ENCODE results near the gene TRRAP. TPM values are rescaled to one million over a fixed set of nuclear protein-coding genes. Genes with fewer than 3 reads are reported as not detected.

TRRAP gene
- total and polyA plus RNA-seq, 5 donors from 2014 or later = 2.9 to 66.5 (median 3.8) TPM

GRCh38 chr7:98922392-98923187, 44.3 kb downstream of the TRRAP start:
- ATAC-seq (ENCODE audit: low read depth in 2 of 2) = no peak
- H3K27me3 ChIP-seq (ENCODE audit: control insufficient read depth, insufficient read depth, low read length) = no peaks in the 10 kb centered on the region

GRCh38 chr7:98923512-98923911, 45.2 kb downstream of the TRRAP start:
- Mint-ChIP-seq H3K27me3 (no peaks in the 10 kb centered on the region), H3K36me3 (peaks cover 68% of the 10 kb centered on the region), H3K27ac (peak overlapping the region in 1 of 3 donors; percentile 81), H3K9me3 (no peaks in the 10 kb centered on the region), H3K4me3 (no peak overlapping the region), H3K4me1 (peaks cover 0 to 9% (median 7%) of the 10 kb centered on the region in 4 donors)
- no peak overlapping the region for H3K4me3 ChIP-seq (ENCODE audit: low read depth, low read length)
- no peaks in the 10 kb centered on the region for H3K27me3 ChIP-seq (ENCODE audit: control insufficient read depth, insufficient read depth, low read length)
- no peaks in the 10 kb centered on the region for H3K4me1 ChIP-seq (ENCODE audit: control insufficient read depth, insufficient read depth, low read length, poor library complexity, severe bottlenecking)
- ATAC-seq (ENCODE audit: low read depth in 2 of 2) (no peak), DNase-seq (no peak)
- peaks cover 90% of the 10 kb centered on the region for H3K36me3 ChIP-seq (ENCODE audit: control insufficient read depth, insufficient read depth, low read length)
- H3K27ac ChIP-seq (ENCODE audit: insufficient read depth, low read length, poor library complexity, severe bottlenecking) = no peak overlapping the region
- no peaks in the 10 kb centered on the region for H3K9me3 ChIP-seq (ENCODE audit: control insufficient read depth in 2 of 2, low read length in 2 of 2)

More at GRCh38 chr7:98922392-98923187, 44.3 kb downstream of the TRRAP start:
- no peak for DNase-seq
- Mint-ChIP-seq H3K27me3 (no peaks in the 10 kb centered on the region), H3K4me3 (no peak overlapping the region), H3K9me3 (no peaks in the 10 kb centered on the region), H3K36me3 (peaks cover 63% of the 10 kb centered on the region), H3K27ac (peak overlapping the region in 2 of 3 donors; percentile 20 to 81), H3K4me1 (peaks cover 0 to 7% (median 6%) of the 10 kb centered on the region in 4 donors)
- Histone ChIP-seq H3K4me3 (ENCODE audit: low read depth, low read length) (no peak overlapping the region), H3K36me3 (ENCODE audit: control insufficient read depth, insufficient read depth, low read length) (peaks cover 92% of the 10 kb centered on the region), H3K4me1 (ENCODE audit: control insufficient read depth, insufficient read depth, low read length, poor library complexity, severe bottlenecking) (no peaks in the 10 kb centered on the region), H3K9me3 (ENCODE audit: control insufficient read depth in 2 of 2, low read length in 2 of 2) (no peaks in the 10 kb centered on the region), H3K27ac (ENCODE audit: insufficient read depth, low read length, poor library complexity, severe bottlenecking) (no peak overlapping the region)

DNA sequence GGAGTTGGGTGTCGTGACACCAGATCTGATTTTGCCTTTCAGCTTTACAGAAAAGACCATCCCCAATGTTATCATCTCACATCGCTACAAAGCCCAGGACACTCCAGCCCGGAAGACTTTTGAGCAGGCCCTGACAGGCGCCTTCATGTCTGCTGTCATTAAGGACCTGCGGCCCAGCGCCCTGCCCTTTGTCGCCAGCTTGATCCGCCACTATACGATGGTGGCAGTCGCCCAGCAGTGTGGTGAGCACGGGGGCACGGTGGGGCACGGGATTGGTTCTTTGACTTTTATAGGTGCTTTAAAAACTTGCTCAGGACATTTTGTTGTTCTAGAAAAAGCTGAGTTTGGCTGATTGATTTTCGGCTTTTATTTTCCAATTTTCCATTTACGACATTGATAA, 48.8 kb downstream of the TRRAP start:
- Mint-ChIP-seq H3K36me3 (peaks cover 65% of the 10 kb centered on the region), H3K4me1 (peaks cover 13 to 25% (median 17%) of the 10 kb centered on the region in 4 donors), H3K4me3 (no peak overlapping the region), H3K27ac (no peak overlapping the region), H3K27me3 (no peaks in the 10 kb centered on the region), H3K9me3 (no peaks in the 10 kb centered on the region)
- no peak for DNase-seq
- H3K27ac ChIP-seq (ENCODE audit: insufficient read depth, low read length, poor library complexity, severe bottlenecking) = no peak overlapping the region
- no peaks in the 10 kb centered on the region for H3K9me3 ChIP-seq (ENCODE audit: control insufficient read depth in 2 of 2, low read length in 2 of 2)
- no peak for ATAC-seq (ENCODE audit: low read depth in 2 of 2)
- H3K27me3 ChIP-seq (ENCODE audit: control insufficient read depth, insufficient read depth, low read length) = no peaks in the 10 kb centered on the region
- peaks cover 62% of the 10 kb centered on the region for H3K36me3 ChIP-seq (ENCODE audit: control insufficient read depth, insufficient read depth, low read length)
- peaks cover 12% of the 10 kb centered on the region for H3K4me1 ChIP-seq (ENCODE audit: control insufficient read depth, insufficient read depth, low read length, poor library complexity, severe bottlenecking)
- no peak overlapping the region for H3K4me3 ChIP-seq (ENCODE audit: low read depth, low read length)

DNA sequence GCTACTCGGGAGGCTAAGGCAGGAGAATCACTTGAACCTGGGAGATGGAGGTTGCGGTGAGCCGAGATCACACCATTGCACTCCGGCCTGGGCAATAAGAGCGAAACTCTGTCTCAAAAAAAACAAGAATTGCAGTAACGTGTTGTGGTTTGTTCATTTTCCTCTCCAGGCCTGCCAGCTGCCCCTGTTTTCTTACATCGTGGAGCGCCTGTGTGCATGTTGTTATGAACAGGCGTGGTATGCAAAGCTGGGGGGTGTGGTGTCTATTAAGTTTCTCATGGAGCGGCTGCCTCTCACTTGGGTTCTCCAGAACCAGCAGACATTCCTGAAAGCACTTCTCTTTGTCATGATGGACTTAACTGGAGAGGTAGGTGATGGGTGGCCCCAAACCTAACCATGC, 52.1 kb downstream of the TRRAP start:
- peak overlapping the region; percentile 76 to 90 (median 86) for H3K4me3 Mint-ChIP-seq
- peaks cover 24% of the 10 kb centered on the region for H3K4me1 ChIP-seq (ENCODE audit: control insufficient read depth, insufficient read depth, low read length, poor library complexity, severe bottlenecking)
- H3K9me3 ChIP-seq (ENCODE audit: control insufficient read depth in 2 of 2, low read length in 2 of 2) = no peaks in the 10 kb centered on the region
- no peaks in the 10 kb centered on the region for H3K27me3 Mint-ChIP-seq
- peak overlapping the region; percentile 77 for H3K27ac ChIP-seq (ENCODE audit: insufficient read depth, low read length, poor library complexity, severe bottlenecking)
- peaks cover 63% of the 10 kb centered on the region for H3K36me3 Mint-ChIP-seq
- peak overlapping the region; percentile 82 for H3K4me3 ChIP-seq (ENCODE audit: low read depth, low read length)
- no peaks in the 10 kb centered on the region for H3K27me3 ChIP-seq (ENCODE audit: control insufficient read depth, insufficient read depth, low read length)
- peaks cover 21 to 36% (median 29%) of the 10 kb centered on the region in 4 donors for H3K4me1 Mint-ChIP-seq
- peaks cover 61% of the 10 kb centered on the region for H3K36me3 ChIP-seq (ENCODE audit: control insufficient read depth, insufficient read depth, low read length)
- no peaks in the 10 kb centered on the region for H3K9me3 Mint-ChIP-seq
- ATAC-seq (ENCODE audit: low read depth in 2 of 2) = peak; percentile 41 to 48
- peak overlapping the region; percentile 83 to 94 (median 91) for H3K27ac Mint-ChIP-seq
- DNase-seq = peak in 1 of 3 donors; percentile 34

DNA sequence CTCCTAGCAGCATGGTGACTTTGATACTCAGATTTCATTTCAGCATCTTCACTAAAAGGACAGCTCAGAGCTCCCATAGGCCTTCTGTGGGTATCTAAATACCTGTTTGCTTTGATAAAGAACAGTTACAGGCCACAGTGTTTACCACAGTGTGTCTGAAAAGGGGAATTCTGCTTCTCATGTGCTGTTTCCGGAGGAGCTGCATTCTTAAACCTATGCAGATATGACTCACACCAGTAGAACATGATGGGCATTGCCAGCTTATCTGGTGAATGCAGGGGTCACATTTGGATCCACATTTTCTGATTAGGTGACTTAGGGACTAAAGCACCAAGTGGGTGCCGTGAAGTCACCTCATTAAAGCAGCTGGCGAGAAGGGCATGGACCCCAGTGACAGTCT, 52.6 kb downstream of the TRRAP start:
- peak overlapping the region; percentile 83 to 94 (median 91) for H3K27ac Mint-ChIP-seq
- Histone ChIP-seq H3K9me3 (ENCODE audit: control insufficient read depth in 2 of 2, low read length in 2 of 2) (no peaks in the 10 kb centered on the region), H3K4me1 (ENCODE audit: control insufficient read depth, insufficient read depth, low read length, poor library complexity, severe bottlenecking) (peaks cover 24% of the 10 kb centered on the region), H3K27ac (ENCODE audit: insufficient read depth, low read length, poor library complexity, severe bottlenecking) (peak overlapping the region; percentile 77), H3K36me3 (ENCODE audit: control insufficient read depth, insufficient read depth, low read length) (peaks cover 61% of the 10 kb centered on the region), H3K27me3 (ENCODE audit: control insufficient read depth, insufficient read depth, low read length) (no peaks in the 10 kb centered on the region), H3K4me3 (ENCODE audit: low read depth, low read length) (peak overlapping the region; percentile 82)
- H3K9me3 Mint-ChIP-seq = no peaks in the 10 kb centered on the region
- ATAC-seq (ENCODE audit: low read depth in 2 of 2) (peak; percentile 86 to 88), DNase-seq (peak; percentile 16 to 42 (median 39))
- H3K4me1 Mint-ChIP-seq = peaks cover 21 to 37% (median 32%) of the 10 kb centered on the region in 4 donors
- no peaks in the 10 kb centered on the region for H3K27me3 Mint-ChIP-seq
- peak overlapping the region; percentile 76 to 90 (median 86) for H3K4me3 Mint-ChIP-seq
- H3K36me3 Mint-ChIP-seq = peaks cover 63% of the 10 kb centered on the region

GRCh38 chr7:98933321-98933720, 55.0 kb downstream of the TRRAP start:
- no peaks in the 10 kb centered on the region for H3K27me3 ChIP-seq (ENCODE audit: control insufficient read depth, insufficient read depth, low read length)
- peaks cover 55% of the 10 kb centered on the region for H3K36me3 Mint-ChIP-seq
- ATAC-seq (ENCODE audit: low read depth in 2 of 2) = no peak
- DNase-seq = no peak
- no peak overlapping the region for H3K4me3 ChIP-seq (ENCODE audit: low read depth, low read length)
- peaks cover 64% of the 10 kb centered on the region for H3K36me3 ChIP-seq (ENCODE audit: control insufficient read depth, insufficient read depth, low read length)
- no peaks in the 10 kb centered on the region for H3K9me3 ChIP-seq (ENCODE audit: control insufficient read depth in 2 of 2, low read length in 2 of 2)
- H3K27me3 Mint-ChIP-seq = no peaks in the 10 kb centered on the region
- no peak overlapping the region for H3K27ac ChIP-seq (ENCODE audit: insufficient read depth, low read length, poor library complexity, severe bottlenecking)
- H3K4me1 ChIP-seq (ENCODE audit: control insufficient read depth, insufficient read depth, low read length, poor library complexity, severe bottlenecking) = peaks cover 24% of the 10 kb centered on the region
- H3K27ac Mint-ChIP-seq = peak overlapping the region in 1 of 3 donors; percentile 49
- H3K4me3 Mint-ChIP-seq = peak overlapping the region; percentile 35 to 65 (median 59)
- no peaks in the 10 kb centered on the region for H3K9me3 Mint-ChIP-seq
- H3K4me1 Mint-ChIP-seq = peaks cover 19 to 35% (median 32%) of the 10 kb centered on the region in 4 donors

DNA sequence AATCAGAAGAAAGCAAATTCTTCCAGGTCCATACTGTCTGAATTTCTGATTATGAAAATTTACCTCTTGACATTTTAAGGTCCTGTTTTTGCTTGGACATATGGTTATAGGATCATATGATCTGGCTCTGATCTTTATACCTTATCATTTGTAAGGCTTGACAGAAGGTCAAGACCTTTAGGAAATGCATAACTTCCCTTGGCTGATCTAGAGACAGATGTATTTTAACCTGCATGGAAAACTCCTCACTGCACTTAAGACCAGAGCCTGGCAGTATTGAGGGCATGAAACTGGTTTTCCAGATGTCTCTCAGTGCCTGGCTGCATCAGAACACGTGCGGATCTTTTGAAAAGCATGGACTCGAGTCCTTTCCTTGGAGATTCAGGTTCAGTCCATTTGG, 55.9 kb downstream of the TRRAP start:
- H3K27me3 Mint-ChIP-seq = no peaks in the 10 kb centered on the region
- Histone ChIP-seq H3K9me3 (ENCODE audit: control insufficient read depth in 2 of 2, low read length in 2 of 2) (no peaks in the 10 kb centered on the region), H3K4me1 (ENCODE audit: control insufficient read depth, insufficient read depth, low read length, poor library complexity, severe bottlenecking) (peaks cover 24% of the 10 kb centered on the region), H3K36me3 (ENCODE audit: control insufficient read depth, insufficient read depth, low read length) (peaks cover 73% of the 10 kb centered on the region), H3K27ac (ENCODE audit: insufficient read depth, low read length, poor library complexity, severe bottlenecking) (no peak overlapping the region), H3K27me3 (ENCODE audit: control insufficient read depth, insufficient read depth, low read length) (no peaks in the 10 kb centered on the region), H3K4me3 (ENCODE audit: low read depth, low read length) (no peak overlapping the region)
- DNase-seq (no peak), ATAC-seq (ENCODE audit: low read depth in 2 of 2) (no peak)
- H3K4me3 Mint-ChIP-seq = peak overlapping the region in 1 of 4 donors; percentile 15
- H3K4me1 Mint-ChIP-seq = peaks cover 18 to 35% (median 32%) of the 10 kb centered on the region in 4 donors
- peaks cover 60% of the 10 kb centered on the region for H3K36me3 Mint-ChIP-seq
- H3K9me3 Mint-ChIP-seq = no peaks in the 10 kb centered on the region
- peak overlapping the region in 1 of 3 donors; percentile 78 for H3K27ac Mint-ChIP-seq
